Stimulated activated CD8-positive, alpha-beta memory T cell treated with anti-CD3 and anti-CD28 coated beads, Interleukin-12 subunit alpha, Interleukin-12 subunit beta, amount 100 ng/mL, for 4 hours (primary cell): Measurements from ENCODE around the gene PARD3B.

Experiments used
- DNase-seq: peaks from one replicate; pipeline ENCODE4 v3.0.0-alpha.2; 2020; ENCODE audit warnings: low read depth

The PARD3B gene

DNA sequence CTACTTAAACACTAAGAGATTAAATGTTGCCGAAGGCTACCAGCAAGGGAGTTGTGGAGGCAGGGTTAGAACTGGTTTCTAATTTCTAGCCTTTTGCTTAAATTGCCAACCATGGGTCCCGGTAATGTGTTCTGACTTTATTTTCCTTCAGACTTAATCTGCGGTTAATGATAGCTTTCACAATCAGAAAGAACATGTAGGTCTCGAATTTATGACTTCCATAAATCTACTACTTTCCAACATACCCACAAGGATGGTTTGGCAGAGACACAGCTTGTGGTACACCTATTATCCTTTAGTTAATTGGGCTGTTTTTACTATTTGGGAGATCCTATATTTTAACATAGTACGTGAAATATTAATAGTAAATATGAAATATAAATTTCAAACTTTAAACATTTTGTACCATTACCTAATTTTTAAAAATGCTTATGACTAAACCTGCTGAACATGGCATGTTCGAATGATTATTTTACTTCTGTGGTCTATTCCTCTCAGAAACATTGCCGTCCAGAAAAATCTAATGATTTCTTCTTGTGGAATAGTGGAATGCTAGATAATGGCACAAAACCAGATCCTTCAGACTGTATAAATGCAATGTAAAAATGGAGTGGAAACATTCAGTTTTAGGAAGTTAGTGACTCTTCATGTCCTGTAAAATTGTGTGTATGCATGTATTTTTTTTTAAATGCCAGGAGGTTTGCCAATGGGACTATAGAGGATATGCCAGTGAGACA is 41.3 kb downstream of the PARD3B start:
- no peak for DNase-seq

DNA sequence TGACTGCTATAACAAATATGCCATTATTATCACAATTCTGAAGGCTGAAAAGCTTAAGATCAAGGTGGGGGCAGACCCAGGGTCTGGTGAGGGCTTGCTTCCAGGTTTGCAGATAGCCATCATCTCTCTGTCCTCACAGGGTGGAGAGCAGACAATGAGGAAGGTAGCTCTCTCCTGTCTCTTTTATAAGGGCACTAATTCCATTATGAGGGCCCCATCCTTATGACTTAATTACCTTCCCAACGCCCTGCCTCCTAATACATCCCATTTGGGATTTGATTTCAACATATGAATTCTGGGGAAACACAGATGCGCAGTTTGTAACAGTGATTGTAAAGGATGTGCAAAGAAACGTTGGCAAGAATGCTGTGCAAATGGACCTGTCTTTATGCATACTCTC is 44.8 kb downstream of the PARD3B start:
- no peak for DNase-seq

GRCh38 chr2:204591225-204591624 is 46.0 kb downstream of the PARD3B start:
- no peak for DNase-seq

GRCh38 chr2:204604061-204604460 is 58.8 kb downstream of the PARD3B start:
- no peak for DNase-seq

DNA sequence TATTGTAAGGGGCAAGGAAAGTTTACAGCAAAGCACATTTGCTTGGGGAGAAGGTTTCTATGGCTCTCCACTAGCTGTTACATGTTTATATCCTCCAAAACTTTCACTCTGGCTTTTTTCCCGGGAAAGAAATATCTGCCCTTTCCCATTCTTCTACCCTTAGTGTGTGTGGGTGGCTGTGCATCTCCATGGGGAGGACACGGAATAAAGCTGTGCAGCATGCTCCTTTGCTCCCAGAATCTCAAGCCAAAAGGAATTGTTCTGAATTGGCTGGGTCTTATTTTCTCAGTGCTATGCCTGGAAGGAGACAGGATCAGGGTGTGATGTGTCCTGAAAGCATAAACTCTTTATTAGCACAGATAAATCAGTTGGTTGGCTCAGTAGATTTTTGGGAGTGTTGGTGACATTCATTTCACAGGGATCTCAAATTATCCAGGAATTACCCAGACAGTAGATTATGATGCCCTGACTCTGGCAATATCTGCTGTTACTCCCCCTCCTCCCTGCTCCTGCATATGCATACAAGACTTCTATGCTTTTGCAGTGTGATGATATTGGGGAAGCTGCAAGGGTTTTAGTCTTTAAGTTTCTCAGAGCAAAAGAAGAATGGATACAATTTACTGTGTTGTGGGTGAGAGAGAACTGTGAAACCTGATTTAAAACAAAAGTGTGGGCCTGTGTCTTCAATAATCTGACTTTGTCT is 63.1 kb downstream of the PARD3B start:
- DNase-seq: no peak

DNA sequence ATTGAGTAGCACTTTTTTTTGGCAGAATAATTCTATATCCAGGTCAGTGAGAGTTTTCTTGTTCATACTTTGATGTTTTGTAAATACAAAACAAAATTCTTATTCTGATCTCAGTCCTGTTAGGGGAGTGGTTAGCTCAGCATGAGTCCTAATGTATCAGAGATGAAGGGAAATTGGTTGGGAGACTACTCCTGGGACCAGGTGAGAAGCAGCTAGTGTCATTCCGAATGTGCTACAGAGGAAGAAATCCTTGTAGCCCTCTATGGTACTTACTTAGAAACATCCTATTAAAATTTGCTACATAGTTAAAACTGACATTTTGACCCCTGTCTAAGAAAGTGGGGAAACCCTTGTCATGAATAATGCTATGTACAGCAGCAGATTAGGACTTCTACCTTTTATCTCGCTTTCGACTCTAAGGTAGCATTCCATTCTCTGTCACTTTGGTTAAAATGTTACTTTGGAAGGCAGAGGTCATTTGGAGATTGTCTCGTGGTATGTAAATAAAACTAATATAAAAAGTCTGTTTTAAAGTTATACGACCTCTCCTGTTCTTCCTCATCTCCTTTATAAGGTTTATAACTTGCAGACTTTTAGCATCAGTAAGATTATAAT is 65.8 kb downstream of the PARD3B start:
- DNase-seq: no peak

GRCh38 chr2:204611764-204612163 is 66.5 kb downstream of the PARD3B start:
- no peak for DNase-seq

GRCh38 chr2:204613635-204614034 is 68.4 kb downstream of the PARD3B start:
- DNase-seq: no peak

GRCh38 chr2:204615456-204615855 is 70.2 kb downstream of the PARD3B start:
- no peak for DNase-seq

DNA sequence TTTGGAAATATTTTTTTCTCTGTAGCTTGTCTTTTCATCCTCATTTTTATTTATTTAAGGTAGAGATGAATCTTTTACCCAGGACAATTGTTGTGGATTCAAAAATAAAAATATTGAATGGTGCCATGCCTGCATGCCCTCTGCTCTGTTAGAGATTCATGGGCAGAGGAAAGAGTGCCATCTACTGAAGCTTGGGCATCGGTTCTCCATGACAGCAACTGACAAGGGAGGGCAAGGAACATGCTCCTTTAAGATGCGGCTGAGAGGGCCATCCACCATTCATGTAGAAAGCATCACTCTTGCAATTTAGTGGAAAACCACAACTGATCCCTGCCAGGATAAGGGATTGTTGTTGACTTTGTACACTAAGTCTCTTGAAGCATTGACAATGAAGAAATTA is 79.9 kb downstream of the PARD3B start:
- DNase-seq: no peak

- DNase-seq: no peak
Observed at GRCh38 chr2:204628926-204629712, 83.8 kb downstream of the PARD3B start.

DNA sequence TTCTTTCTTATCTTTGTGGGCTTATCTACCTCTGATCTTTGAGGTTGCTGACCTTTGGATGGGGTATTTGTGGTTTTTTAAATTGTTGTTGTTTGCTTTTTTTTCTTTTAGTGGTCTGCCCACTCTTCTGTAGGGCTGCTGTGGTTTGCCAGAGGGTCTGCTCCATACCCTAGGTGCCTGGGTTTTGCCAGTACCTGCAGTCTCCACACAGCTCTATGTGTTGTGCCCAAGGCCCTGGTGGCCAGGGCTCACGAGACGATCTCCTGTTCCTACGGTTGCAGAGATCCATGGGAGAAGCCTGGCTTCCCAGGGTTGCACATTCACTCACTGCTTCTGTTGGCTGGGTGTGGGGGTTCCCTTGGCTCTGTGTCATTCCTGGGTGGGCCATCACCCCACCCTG is 87.1 kb downstream of the PARD3B start:
- DNase-seq: no peak

GRCh38 chr2:204634564-204634963 is 89.3 kb downstream of the PARD3B start:
- no peak for DNase-seq

DNA sequence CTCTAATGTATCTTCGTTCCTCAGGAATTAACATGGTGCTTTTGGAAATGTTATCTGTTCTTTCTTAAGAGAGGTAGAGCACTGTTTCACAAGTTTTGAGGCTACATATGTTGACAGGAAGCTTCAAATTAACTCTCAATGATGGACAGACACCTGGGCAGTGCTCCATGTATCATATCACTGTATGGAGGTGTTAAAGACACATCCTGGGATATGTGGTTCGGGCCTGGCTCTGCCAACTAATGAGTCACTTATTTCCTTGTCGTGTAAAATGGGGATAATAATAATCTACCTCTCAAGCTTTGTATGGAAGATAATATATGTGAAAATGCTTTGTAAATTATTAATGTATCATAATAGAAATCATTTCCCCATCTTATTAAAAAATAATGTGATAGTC is 90.2 kb downstream of the PARD3B start:
- no peak for DNase-seq

DNA sequence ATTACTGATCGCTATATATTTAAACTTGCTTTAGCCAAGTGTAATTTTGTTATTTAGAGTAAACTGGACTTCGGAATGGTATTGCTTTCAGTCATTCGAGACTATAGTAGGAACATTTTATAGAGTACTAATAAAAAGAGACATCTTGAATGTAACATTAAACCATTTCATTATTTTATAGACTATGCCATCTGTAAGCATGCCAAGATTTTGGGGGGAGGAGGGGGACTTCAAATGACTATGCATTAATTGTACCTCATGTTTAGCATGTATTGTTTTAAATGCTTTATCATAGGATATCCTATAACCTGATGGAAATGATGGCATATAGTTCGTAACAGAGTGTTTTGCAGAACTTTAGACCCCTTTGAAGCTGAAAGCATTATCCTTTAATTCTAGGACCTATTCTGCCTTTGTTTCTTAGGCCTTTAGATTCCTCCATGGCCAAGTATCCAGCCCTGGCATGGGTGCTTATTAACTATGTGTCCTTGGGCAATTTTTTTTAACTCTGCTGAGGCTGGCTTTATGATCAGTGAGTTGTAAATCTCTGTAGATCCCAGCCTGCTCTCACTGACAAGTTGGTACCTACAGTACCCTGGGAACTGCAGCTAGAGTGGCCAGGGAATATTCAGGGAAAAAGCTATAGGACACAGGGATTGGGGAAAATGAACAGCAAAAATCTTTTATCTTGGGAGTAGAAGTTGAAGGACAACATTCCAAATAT is 93.4 kb downstream of the PARD3B start:
- no peak for DNase-seq

- DNase-seq: no peak
Observed at GRCh38 chr2:204643326-204643725, 98.1 kb downstream of the PARD3B start.

- DNase-seq: no peak
Observed at GRCh38 chr2:204645018-204645773, 99.9 kb downstream of the PARD3B start.

- no peak for DNase-seq
Observed at GRCh38 chr2:204647626-204648025, 102.4 kb downstream of the PARD3B start.

GRCh38 chr2:204650611-204651010 is 105.3 kb downstream of the PARD3B start:
- DNase-seq: no peak

DNA sequence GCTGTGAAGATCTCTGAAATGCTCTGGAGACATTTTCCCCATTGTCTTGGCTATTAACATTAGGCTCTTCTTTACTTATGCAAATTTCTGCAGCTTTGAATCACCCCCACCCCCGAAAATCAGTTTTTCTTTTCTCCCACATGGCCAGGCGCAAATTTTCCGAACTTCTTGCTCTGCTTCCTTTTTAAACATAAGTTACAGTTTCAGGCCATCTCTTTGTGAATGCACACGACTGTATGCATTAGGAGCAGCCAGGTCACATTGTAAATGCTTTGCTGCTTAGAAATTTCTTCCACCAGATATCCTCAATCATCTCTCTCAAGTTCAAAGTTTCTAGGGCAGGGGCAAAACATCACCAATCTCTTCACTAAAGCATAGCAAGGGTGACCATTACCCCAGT is 106.8 kb downstream of the PARD3B start:
- no peak for DNase-seq

DNA sequence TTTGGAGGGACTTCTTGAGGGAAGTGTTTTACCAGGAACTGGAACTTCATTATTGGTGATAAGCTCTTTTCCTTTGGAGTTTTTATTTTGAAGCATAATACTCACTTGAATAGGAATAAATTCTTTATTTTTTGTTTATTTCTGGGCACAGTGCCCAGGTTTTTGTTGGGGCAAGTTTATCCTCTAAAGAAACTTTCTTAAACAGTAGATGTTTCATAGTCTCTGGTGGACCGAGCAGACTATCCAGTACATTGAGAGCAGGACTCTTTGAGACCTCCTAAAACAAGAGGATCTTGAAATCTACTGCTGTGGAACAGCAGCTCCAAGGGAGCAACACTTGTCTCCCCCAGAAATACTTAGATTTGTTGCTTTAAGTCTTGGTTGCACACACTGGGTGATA is 109.4 kb downstream of the PARD3B start:
- no peak for DNase-seq
